Gastroesophageal sphincter (tissue), 3 donors: Measurements from ENCODE around the gene EIF5AL1.

Experiments
- CTCF ChIP-seq, 4 experiments: fragments of 200-600 bp in 2 of 4; fragments of 450-650 bp in 2 of 4; sonication (generic) in 1 of 4; IDR thresholded peaks; one replicate each; pipeline ENCODE4 v1.5.1; 2017 to 2019; ENCODE audit warnings: antibody characterized with exemption in 4 of 4, mild to moderate bottlenecking in 2 of 4, moderate library complexity in 2 of 4
- EP300 ChIP-seq: sonication (generic); formaldehyde crosslinking; IDR thresholded peaks from one replicate; pipeline ENCODE4 v1.6.1; 2017; ENCODE audit warnings: antibody characterized with exemption, mild to moderate bottlenecking
- POLR2A ChIP-seq, 2 donors: fragments of 450-650 bp; IDR thresholded peaks; one replicate each; pipeline ENCODE4 v1.6.1; 2017; ENCODE audit warnings: antibody characterized with exemption in 2 of 2, mild to moderate bottlenecking in 2 of 2, moderate library complexity in 1 of 2

GRCh38 chr10:79498291-79498829 lies 14.0 kb upstream of the EIF5AL1 start:
- TF ChIP-seq POLR2A (IDR thresholded peaks at IDR 0.05): no peak
- no peak for TF ChIP-seq CTCF (IDR thresholded peaks at IDR 0.05)
- TF ChIP-seq EP300: no peak
